HG03095 (cell line): ENCODE measurements around the gene TXNDC11.

Source experiments
- ATAC-seq: cut with Tn5 transposase; IDR thresholded peaks from one replicate; pipeline ENCODE4 v1.9.1; 2021; ENCODE audit warnings: moderate library complexity; ENCODE audit not compliant: unreplicated experiment

Gene TXNDC11

GRCh38 chr16:11725457-11725856 lies 17.2 kb downstream of the TXNDC11 start:
- no peak for ATAC-seq

GRCh38 chr16:11722468-11722808 lies 20.2 kb downstream of the TXNDC11 start:
- ATAC-seq: no peak

GRCh38 chr16:11721781-11722467 lies 20.7 kb downstream of the TXNDC11 start:
- ATAC-seq: no peak

- no peak for ATAC-seq
Observed at GRCh38 chr16:11719762-11720161, 22.9 kb downstream of the TXNDC11 start.

DNA sequence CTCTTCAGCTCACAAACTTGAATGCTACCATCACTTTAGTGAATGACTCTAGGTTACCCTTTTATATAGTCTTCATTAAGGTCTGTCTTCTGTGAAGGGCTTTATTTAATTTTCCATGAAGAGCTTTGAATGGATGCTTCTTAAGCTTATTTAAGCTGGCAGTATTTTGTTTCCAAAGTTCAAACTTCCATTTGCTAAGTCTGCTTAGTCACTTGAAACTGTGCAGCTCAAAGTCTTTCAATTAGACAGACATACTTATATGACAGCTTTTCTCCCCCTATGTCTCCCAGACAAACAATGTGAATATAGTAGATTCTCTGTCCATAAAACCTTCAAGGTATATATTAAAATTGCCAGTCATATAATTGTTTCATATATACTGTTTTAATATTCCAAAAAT lies 23.5 kb downstream of the TXNDC11 start:
- ATAC-seq: no peak

- ATAC-seq: no peak
Observed at GRCh38 chr16:11717811-11718210, 24.8 kb downstream of the TXNDC11 start.

- no peak for ATAC-seq
Observed at GRCh38 chr16:11716336-11716735, 26.3 kb downstream of the TXNDC11 start.

DNA sequence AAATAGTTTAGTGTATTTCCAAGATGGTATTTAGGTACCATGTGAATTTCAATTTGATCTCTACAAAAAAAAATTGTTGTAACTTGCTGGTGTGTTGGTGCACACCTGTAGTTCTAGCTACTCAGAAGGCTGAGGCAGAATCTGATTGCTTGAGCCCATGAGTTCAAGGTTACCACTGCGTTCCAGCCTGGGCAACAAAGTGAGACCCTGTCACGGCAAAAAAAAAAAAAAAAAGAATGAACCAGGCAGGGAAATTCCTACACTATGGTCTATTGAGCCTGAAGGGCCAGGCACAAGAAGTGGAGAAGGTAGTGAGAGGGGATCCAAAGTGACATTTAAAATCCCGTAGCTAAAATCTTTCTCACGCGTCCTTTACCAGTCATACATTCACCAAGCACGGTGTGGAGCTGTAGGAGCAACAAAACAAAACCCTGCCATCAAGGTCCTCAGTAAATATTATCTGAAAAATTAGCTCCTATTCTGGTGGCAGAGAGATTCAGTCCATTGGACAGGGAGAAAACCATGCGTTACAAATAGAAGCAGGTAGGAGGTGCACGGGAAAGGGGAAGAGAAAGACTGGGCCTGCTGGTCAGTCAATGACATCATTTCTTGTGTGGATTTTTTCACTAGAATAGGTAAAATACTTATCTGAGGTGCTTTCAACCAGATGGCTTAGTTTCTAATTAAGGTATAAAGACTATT lies 27.3 kb downstream of the TXNDC11 start:
- ATAC-seq: no peak

GRCh38 chr16:11712122-11712521 lies 30.5 kb downstream of the TXNDC11 start:
- no peak for ATAC-seq

DNA sequence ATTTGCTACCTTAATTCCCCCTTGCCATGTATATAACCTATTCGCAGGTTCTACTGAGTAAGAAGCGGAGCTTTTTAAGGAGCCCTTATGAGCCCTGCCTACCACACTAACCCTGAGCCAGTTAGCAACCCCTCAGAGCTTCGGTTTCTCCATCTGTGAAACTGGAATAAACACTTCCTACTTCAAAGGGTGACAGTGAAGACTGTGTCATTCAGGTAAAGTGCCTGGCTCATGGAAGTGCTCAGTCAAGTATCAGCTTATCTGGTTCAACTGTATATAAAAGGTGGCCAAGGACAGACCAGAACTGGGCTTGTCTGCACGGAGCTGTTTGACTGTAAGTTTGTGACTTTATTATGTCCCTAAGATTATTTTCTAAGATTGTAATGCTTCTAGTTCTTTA lies 31.0 kb downstream of the TXNDC11 start:
- ATAC-seq: no peak

DNA sequence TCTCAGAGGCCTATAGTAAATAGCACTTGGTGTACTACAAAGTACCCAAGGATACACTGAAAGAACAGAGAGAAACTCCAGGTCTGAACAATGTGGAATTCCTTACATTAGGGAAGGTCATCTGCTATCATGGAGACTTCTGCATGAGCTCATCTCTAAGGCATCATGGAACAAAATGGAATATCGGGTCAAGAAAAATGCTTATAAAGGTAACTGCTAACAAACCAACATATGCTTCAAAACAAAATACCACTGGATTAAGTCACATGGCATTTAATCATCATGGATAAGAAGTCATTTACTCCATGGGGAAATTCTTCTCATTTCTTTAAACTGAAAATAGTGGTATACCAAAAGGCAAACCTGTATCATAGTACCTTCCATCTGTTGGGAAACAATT lies 34.2 kb downstream of the TXNDC11 start:
- no peak for ATAC-seq

GRCh38 chr16:11707679-11708197 lies 34.9 kb downstream of the TXNDC11 start:
- no peak for ATAC-seq

GRCh38 chr16:11706180-11706742 lies 36.4 kb downstream of the TXNDC11 start:
- no peak for ATAC-seq

GRCh38 chr16:11705311-11706025 lies 37.2 kb downstream of the TXNDC11 start:
- no peak for ATAC-seq

- ATAC-seq: no peak
Observed at GRCh38 chr16:11700264-11701029, 42.2 kb downstream of the TXNDC11 start.

- no peak for ATAC-seq
Observed at GRCh38 chr16:11699234-11699894, 43.3 kb downstream of the TXNDC11 start.

- ATAC-seq: no peak
Observed at GRCh38 chr16:11698271-11698689, 44.4 kb downstream of the TXNDC11 start.

DNA sequence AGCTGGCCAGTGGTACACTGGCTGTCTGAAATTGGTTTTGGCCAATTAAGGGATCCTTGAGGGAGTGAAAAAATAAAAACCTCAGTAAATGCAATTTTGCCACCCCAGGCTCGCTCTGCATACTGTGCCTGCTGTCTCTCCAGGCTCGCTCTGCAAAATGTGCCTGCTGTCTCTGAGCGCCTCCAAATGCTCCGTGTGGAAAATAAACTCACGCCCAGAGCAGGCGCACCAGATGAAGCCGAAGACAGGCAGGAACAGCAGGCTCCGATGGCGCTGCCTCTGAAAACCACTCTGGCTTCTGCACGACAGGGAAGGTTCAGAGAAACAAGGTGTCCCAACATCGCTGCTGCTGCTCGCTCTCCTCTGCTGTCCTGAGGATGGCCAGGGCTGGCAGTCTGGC lies 45.3 kb downstream of the TXNDC11 start:
- no peak for ATAC-seq

GRCh38 chr16:11696266-11697012 lies 46.2 kb downstream of the TXNDC11 start:
- ATAC-seq: no peak

DNA sequence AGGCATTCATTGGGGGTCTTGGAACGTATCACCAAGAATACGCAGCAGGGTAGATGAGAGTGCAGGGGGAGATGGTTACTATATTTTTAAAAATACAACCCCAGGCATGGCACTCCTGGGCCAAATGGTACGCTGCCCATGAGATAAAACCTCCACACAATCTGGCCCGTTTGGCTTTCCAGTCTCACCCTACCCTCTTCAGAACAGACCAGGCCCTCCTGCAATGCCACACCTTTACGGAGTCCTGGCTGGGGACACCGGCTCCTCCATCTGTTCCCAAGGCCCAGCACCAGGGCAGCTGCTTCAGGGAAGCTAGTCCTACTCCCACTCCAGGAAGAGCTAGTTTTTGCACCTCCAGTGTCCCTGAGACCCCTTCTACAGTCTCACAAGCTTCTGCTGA lies 50.0 kb downstream of the TXNDC11 start:
- no peak for ATAC-seq
